ENCODE measurements around the gene TPSB2. TPM values are rescaled to one million over a fixed set of nuclear protein-coding genes. Genes with fewer than 3 reads are reported as not detected.

TPSB2 gene
- total RNA-seq, 1 experiment from 2014 or later, result 16.7 TPM

DNA sequence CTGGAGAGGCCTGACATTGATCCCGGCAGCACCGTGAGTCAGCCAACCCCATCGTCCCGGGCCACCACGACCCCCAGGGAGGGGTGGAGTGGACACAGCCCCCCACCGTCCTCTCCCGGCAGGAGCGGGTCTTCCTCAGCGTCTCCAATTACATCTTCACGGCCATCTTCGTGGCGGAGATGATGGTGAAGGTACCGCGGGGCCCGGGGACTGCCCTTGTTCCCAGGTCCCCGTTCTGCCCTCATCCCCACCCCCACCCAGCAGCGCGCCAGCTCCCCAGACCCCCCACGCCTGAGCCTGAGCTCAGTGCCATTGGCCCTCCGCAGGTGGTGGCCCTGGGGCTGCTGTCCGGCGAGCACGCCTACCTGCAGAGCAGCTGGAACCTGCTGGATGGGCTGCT, 19.5 kb downstream of the TPSB2 start:
- Histone ChIP-seq H3K4me3 (ENCODE audit: low read depth, low read length, poor library complexity, severe bottlenecking) (no peak overlapping the region), H3K36me3 (ENCODE audit: insufficient read depth, low read length, poor library complexity, severe bottlenecking) (peaks cover 39% of the 10 kb centered on the region), H3K27me3 (replicated peaks; ENCODE audit: insufficient read depth, low read depth, low read length, poor library complexity) (no peaks in the 10 kb centered on the region), H3K27ac (ENCODE audit: low read depth, low read length, poor library complexity, severe bottlenecking) (no peak overlapping the region), H3K4me1 (ENCODE audit: insufficient read depth, low read length, poor library complexity, severe bottlenecking) (no peaks in the 10 kb centered on the region), H3K9me3 (ENCODE audit: low read depth, low read length, poor library complexity, severe bottlenecking) (no peaks in the 10 kb centered on the region)
- BruUV-seq (replicated peaks), result no TSS peak
- intact Hi-C loops (cut with micrococcal nuclease; ENCODE audit: unreplicated experiment), result no loop called here
- POLR2A ChIA-PET (ENCODE audit: low non-redundant PET), result no interaction called here
- DNase-seq (ENCODE audit: low spot score), result no peak
- CTCF ChIA-PET, result no interaction called here
- TF ChIP-seq EZH2 (IDR thresholded peaks at IDR 0.05; ENCODE audit: borderline replicate concordance, low read depth, low read length, poor library complexity, severe bottlenecking), result no peak
- TF ChIP-seq, protein P1, sequence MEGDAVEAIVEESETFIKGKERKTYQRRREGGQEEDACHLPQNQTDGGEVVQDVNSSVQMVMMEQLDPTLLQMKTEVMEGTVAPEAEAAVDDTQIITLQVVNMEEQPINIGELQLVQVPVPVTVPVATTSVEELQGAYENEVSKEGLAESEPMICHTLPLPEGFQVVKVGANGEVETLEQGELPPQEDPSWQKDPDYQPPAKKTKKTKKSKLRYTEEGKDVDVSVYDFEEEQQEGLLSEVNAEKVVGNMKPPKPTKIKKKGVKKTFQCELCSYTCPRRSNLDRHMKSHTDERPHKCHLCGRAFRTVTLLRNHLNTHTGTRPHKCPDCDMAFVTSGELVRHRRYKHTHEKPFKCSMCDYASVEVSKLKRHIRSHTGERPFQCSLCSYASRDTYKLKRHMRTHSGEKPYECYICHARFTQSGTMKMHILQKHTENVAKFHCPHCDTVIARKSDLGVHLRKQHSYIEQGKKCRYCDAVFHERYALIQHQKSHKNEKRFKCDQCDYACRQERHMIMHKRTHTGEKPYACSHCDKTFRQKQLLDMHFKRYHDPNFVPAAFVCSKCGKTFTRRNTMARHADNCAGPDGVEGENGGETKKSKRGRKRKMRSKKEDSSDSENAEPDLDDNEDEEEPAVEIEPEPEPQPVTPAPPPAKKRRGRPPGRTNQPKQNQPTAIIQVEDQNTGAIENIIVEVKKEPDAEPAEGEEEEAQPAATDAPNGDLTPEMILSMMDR (conservative IDR thresholded peaks at IDR 0.05; ENCODE audit: low read depth, low read length), result no peak

DNA sequence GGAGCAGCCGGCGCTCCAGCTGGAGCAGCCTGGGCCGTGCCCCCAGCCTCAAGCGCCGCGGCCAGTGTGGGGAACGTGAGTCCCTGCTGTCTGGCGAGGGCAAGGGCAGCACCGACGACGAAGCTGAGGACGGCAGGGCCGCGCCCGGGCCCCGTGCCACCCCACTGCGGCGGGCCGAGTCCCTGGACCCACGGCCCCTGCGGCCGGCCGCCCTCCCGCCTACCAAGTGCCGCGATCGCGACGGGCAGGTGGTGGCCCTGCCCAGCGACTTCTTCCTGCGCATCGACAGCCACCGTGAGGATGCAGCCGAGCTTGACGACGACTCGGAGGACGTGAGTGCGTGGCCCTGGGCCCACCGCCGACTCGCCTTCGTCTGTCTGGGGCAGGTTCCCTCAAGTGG, 20.9 kb downstream of the TPSB2 start:
- Histone ChIP-seq H3K9me3 (ENCODE audit: low read depth, low read length, poor library complexity, severe bottlenecking) (no peaks in the 10 kb centered on the region), H3K36me3 (ENCODE audit: insufficient read depth, low read length, poor library complexity, severe bottlenecking) (peaks cover 42% of the 10 kb centered on the region), H3K4me3 (ENCODE audit: low read depth, low read length, poor library complexity, severe bottlenecking) (no peak overlapping the region), H3K27ac (ENCODE audit: low read depth, low read length, poor library complexity, severe bottlenecking) (no peak overlapping the region), H3K4me1 (ENCODE audit: insufficient read depth, low read length, poor library complexity, severe bottlenecking) (no peaks in the 10 kb centered on the region), H3K27me3 (replicated peaks; ENCODE audit: insufficient read depth, low read depth, low read length, poor library complexity) (no peaks in the 10 kb centered on the region)
- ChIA-PET POLR2A (ENCODE audit: low non-redundant PET) (no interaction called here), CTCF (no interaction called here)
- intact Hi-C loops (cut with micrococcal nuclease; ENCODE audit: unreplicated experiment), result no loop called here
- TF ChIP-seq, protein P1 (conservative IDR thresholded peaks at IDR 0.05; ENCODE audit: low read depth, low read length), result no peak
- no peak for TF ChIP-seq EZH2 (IDR thresholded peaks at IDR 0.05; ENCODE audit: borderline replicate concordance, low read depth, low read length, poor library complexity, severe bottlenecking)
- DNase-seq (ENCODE audit: low spot score), result no peak
- no TSS peak for BruUV-seq (replicated peaks)

DNA sequence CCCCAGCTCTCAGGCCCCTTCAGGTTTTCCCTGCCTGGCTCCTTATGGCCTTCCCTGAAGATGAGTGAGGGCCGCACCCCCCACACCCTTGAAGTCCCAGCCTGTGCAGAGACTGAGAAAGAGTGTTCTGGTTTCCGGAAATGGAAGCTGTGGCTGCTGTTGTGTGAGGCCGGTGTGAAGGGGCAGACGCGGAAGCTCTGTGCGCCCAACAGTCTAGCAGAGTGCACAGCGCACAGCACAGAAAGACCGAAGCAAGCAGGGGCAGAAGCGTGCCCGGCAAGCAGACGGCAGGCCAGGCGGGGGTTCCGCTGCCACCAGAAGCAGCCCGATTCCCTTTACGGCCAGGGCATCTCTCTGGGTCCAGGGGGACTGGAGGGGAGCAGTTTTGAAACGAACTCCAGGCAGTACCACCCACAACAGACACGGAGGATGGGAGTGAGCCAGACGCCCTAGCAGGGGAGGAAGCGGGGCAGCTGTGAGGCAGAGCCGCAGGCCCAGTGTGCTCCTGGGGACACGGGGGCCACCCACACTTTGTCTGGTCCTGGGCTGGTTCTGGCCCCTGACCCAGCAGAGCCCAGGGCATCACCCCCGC, 21.6 kb downstream of the TPSB2 start:
- H3K4me3 ChIP-seq (ENCODE audit: low read depth, low read length, poor library complexity, severe bottlenecking), result no peak overlapping the region
- peaks cover 47% of the 10 kb centered on the region for H3K36me3 ChIP-seq (ENCODE audit: insufficient read depth, low read length, poor library complexity, severe bottlenecking)
- no peaks in the 10 kb centered on the region for H3K9me3 ChIP-seq (ENCODE audit: low read depth, low read length, poor library complexity, severe bottlenecking)
- H3K4me1 ChIP-seq (ENCODE audit: insufficient read depth, low read length, poor library complexity, severe bottlenecking), result no peaks in the 10 kb centered on the region
- DNase-seq (ENCODE audit: low spot score), result no peak
- no peak overlapping the region for H3K27ac ChIP-seq (ENCODE audit: low read depth, low read length, poor library complexity, severe bottlenecking)
- POLR2A ChIA-PET (ENCODE audit: low non-redundant PET), result no interaction called here
- intact Hi-C loops (cut with micrococcal nuclease; ENCODE audit: unreplicated experiment), result no loop called here
- BruUV-seq (replicated peaks), result no TSS peak
- CTCF ChIA-PET, result no interaction called here
- H3K27me3 ChIP-seq (replicated peaks; ENCODE audit: insufficient read depth, low read depth, low read length, poor library complexity), result no peaks in the 10 kb centered on the region
- no peak for TF ChIP-seq EZH2 (IDR thresholded peaks at IDR 0.05; ENCODE audit: borderline replicate concordance, low read depth, low read length, poor library complexity, severe bottlenecking)
- TF ChIP-seq, protein P1 (conservative IDR thresholded peaks at IDR 0.05; ENCODE audit: low read depth, low read length), result no peak

Data from A673 (cell line).